OCI-LY7 (cell line): Measurements from ENCODE around the gene SPEF1. TPM values are rescaled to one million over a fixed set of nuclear protein-coding genes. Genes with fewer than 3 reads are reported as not detected.

Experiments used
- BruUV-seq: library from RNA; stranded (reverse); fragments of 400-500 nt; replicated peaks from 2 replicates; lab custom pipeline; 2021; lab: Mats Ljungman, UMichigan
- CTCF ChIA-PET: fragments of 300-600 bp; sonication (Branson Sonifier 250); formaldehyde crosslinking; loops from one replicate; lab custom pipeline; 2022; ENCODE audit warnings: antibody characterized with exemption; ENCODE audit not compliant: unreplicated experiment; lab: Charles Lee
- POLR2A ChIA-PET: fragments of 300-600 bp; sonication (Branson Sonifier 250); formaldehyde crosslinking; loops from one replicate; lab custom pipeline; 2022; ENCODE audit warnings: antibody characterized with exemption; lab: Charles Lee
- DNase-seq: peaks from one replicate; pipeline ENCODE4 v3.0.0-alpha.2; 2015; ENCODE audit warnings: low spot score
- H2AFZ ChIP-seq: fragments of 200-600 bp; sonication (generic), shearing (Covaris generic); 2 replicates; pipeline ENCODE4 v1.6.1; 2014; ENCODE audit warnings: mild to moderate bottlenecking, antibody characterized with exemption, low read length, moderate library complexity
- H3K27ac ChIP-seq: fragments of 200-600 bp; sonication (generic); 2 replicates; pipeline ENCODE4 v1.5.1; 2014; ENCODE audit warnings: mixed run types, low read depth, mild to moderate bottlenecking, moderate library complexity, low read length, inconsistent platforms; ENCODE audit not compliant: poor library complexity, severe bottlenecking
- H3K36me3 ChIP-seq: fragments of 200-600 bp; sonication (generic); 2 replicates; pipeline ENCODE4 v1.6.1; 2014; ENCODE audit warnings: mild to moderate bottlenecking, antibody characterized with exemption, low read length, moderate library complexity, mixed read lengths; ENCODE audit not compliant: insufficient read depth
- H3K4me1 ChIP-seq: fragments of 200-600 bp; sonication (generic); 2 replicates; pipeline ENCODE4 v1.5.1; 2014; ENCODE audit warnings: mild to moderate bottlenecking, low read length; ENCODE audit not compliant: insufficient read depth, poor library complexity, severe bottlenecking
- H3K4me2 ChIP-seq: fragments of 200-600 bp; sonication (generic); 2 replicates; pipeline ENCODE4 v1.6.1; 2014; ENCODE audit warnings: mild to moderate bottlenecking, low read length
- H3K4me3 ChIP-seq: fragments of 200-600 bp; sonication (generic); 2 replicates; pipeline ENCODE4 v1.5.1; 2014; ENCODE audit warnings: mild to moderate bottlenecking, low read depth, low read length; ENCODE audit not compliant: poor library complexity, severe bottlenecking
- H3K79me2 ChIP-seq: fragments of 200-600 bp; sonication (generic); 2 replicates; pipeline ENCODE4 v1.6.1; 2016; ENCODE audit warnings: low read depth, mild to moderate bottlenecking, low read length, moderate library complexity, mixed read lengths; ENCODE audit not compliant: insufficient read depth
- H3K9me2 ChIP-seq: fragments of 200-600 bp; sonication (generic); 2 replicates; pipeline ENCODE4 v1.6.1; 2016; ENCODE audit warnings: mild to moderate bottlenecking, low read length, mixed read lengths; ENCODE audit not compliant: insufficient read depth
- H3K9me3 ChIP-seq: fragments of 200-600 bp; sonication (generic); 2 replicates; pipeline ENCODE4 v1.6.1; 2014; ENCODE audit warnings: mild to moderate bottlenecking, mixed run types, low read length, mixed read lengths
- H4K20me1 ChIP-seq: fragments of 200-600 bp; sonication (generic); 2 replicates; pipeline ENCODE4 v1.6.1; 2014; ENCODE audit warnings: mild to moderate bottlenecking, antibody characterized with exemption, low read length, moderate library complexity, mixed read lengths; ENCODE audit not compliant: insufficient read depth
- EZH2phosphoT487 ChIP-seq: fragments of 200-600 bp; sonication (generic); IDR thresholded peaks from 2 replicates; pipeline ENCODE4 v1.6.1; 2018; ENCODE audit warnings: low read depth, borderline replicate concordance, mild to moderate bottlenecking, mixed run types, antibody characterized with exemption, low read length, moderate library complexity, mixed read lengths
- intact Hi-C: fragments of 100-400 bp; cut with micrococcal nuclease; formaldehyde crosslinking; loops from one replicate; pipeline ENCODE4 v1.10.0; 2022; ENCODE audit not compliant: unreplicated experiment
- total RNA-seq, 2 experiments: library from RNA; depleted of rRNA in 1 of 2; stranded (reverse); fragments of >200 nt in 1 of 2; shearing (Covaris generic) in 1 of 2; gene quantifications; 2 replicates each; pipeline ENCODE4 v1.2.3, GENCODE V29; 2014 to 2022
- TF ChIP-seq, protein P1 (sequence below): fragments of 200-600 bp; sonication (generic); conservative IDR thresholded peaks from 2 replicates; pipeline ENCODE4 v1.5.1; 2014; ENCODE audit warnings: mild to moderate bottlenecking, antibody characterized with exemption, low read length, moderate library complexity, mixed read lengths

SPEF1 gene
- total RNA-seq, 2 experiments from 2014 or later, result 0.09 to 0.27 TPM

DNA sequence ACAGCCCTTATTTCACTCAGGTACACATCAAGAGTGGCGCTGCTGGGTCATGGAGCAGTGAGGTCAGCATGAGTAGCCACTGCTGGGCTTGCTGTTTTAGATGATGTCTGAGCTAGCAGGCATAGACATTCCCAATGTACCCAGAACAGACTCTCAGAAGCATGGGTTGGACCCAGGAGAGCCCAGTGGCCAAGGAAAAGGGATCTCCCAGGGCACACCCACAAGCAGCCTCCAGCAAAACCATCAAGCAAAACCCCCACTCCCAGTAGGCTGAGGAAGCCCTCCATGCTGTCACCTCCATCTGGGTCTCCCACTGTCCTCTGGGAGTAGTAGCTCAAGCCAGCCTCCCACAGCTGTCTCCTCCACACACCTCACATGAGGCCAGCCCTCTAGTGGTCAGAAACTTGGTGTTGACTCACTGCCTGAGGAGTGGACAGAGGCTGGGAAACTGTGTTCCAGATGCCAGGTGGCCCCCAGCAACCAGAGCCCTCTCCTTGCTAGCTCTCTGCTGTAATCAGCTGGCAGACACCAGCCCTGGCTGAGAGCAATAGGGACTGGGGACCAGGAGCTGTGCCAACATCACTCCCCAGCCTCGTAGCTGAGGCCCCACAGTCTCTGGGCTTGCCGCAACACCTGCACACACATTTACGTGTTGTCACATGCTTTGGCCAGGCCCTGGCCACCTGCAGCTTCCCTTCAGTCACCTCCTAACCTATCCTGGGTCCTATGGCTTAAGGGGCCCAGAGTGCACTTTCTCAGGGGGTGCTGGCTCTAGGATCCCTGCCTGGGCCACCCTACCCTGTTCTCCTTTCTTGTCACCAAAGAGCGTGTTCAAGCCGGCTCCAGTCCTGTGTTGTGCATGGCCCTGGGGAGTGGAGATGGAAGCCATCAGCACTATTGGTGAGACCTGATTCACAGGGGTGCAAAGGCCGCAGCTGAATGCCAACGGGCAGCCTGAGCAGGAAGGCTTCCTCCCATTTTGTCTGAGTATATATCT lies 37.2 kb upstream of the SPEF1 start:
- Histone ChIP-seq H3K27ac (peak overlapping the region; percentile 32), H3K4me2 (peak overlapping the region; percentile 47), H2AFZ (peak overlapping the region; percentile 76), H3K4me3 (no peak overlapping the region), H3K36me3 (peaks cover 7% of the 10 kb centered on the region; the same call in 1 of the 2 replicates), H4K20me1 (no peaks in the 10 kb centered on the region), H3K4me1 (peaks cover 37% of the 10 kb centered on the region), H3K79me2 (peaks cover 9% of the 10 kb centered on the region; the same call in 1 of the 2 replicates), H3K9me2 (no peaks in the 10 kb centered on the region), H3K9me3 (no peaks in the 10 kb centered on the region)
- no TSS peak for BruUV-seq
- DNase-seq, result peak; percentile 79
- POLR2A ChIA-PET, result interaction anchor here (0.6 to 1.8 kb wide), 5 partner anchors 18 to 342 kb away, joined by 3 to 8 read pairs (median 4); partner anchors contain the start of genes ADISSP and CDC25B
- CTCF ChIA-PET, result interaction anchor here (0.7 to 1.4 kb wide), 7 partner anchors 10 to 66 kb away, joined by 3 to 9 read pairs (median 3); partner anchors contain the start of gene CDC25B
- intact Hi-C loops, result no loop called here
- TF ChIP-seq, protein P1, sequence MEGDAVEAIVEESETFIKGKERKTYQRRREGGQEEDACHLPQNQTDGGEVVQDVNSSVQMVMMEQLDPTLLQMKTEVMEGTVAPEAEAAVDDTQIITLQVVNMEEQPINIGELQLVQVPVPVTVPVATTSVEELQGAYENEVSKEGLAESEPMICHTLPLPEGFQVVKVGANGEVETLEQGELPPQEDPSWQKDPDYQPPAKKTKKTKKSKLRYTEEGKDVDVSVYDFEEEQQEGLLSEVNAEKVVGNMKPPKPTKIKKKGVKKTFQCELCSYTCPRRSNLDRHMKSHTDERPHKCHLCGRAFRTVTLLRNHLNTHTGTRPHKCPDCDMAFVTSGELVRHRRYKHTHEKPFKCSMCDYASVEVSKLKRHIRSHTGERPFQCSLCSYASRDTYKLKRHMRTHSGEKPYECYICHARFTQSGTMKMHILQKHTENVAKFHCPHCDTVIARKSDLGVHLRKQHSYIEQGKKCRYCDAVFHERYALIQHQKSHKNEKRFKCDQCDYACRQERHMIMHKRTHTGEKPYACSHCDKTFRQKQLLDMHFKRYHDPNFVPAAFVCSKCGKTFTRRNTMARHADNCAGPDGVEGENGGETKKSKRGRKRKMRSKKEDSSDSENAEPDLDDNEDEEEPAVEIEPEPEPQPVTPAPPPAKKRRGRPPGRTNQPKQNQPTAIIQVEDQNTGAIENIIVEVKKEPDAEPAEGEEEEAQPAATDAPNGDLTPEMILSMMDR, result peak; percentile 76
- no peak for TF ChIP-seq EZH2phosphoT487

DNA sequence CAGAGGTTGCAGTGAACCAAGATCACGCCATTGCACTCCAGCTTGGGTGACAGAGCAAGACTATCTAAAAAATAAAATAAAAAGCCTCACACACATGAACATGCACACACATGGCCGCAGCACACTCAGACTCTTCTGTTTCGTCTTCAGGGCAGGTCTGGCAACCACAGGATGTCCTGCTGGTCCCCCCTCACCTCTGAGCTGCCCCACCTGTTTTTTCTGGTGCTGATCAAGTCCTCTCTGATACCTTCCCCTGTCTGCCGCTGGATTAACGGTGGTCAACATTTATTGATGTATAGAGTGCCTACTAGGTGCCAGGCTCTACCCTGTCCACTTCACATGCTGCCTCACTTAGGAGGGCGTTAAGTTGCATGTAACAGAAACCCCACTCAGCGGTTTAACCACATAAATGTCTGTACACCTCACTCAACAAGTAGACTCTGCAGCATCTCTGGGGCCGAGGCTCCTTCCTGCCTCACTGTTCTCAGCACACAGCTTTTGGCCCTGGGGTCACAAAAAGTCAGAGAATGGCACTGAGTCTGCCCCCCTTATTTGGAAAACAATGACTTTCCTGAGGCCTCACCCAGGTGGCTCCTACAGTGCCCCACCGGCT lies 34.6 kb upstream of the SPEF1 start:
- no peaks in the 10 kb centered on the region for H3K36me3 ChIP-seq
- ChIA-PET CTCF (no interaction called here), POLR2A (interaction anchor here (0.6 kb wide), 1 partner anchor 25 kb away, joined by 4 read pairs; no protein-coding TSS in a partner anchor)
- no TSS peak for BruUV-seq
- peaks cover under 1% of the 10 kb centered on the region; the same call in 1 of the 2 replicates for H3K79me2 ChIP-seq
- H3K9me3 ChIP-seq, result no peaks in the 10 kb centered on the region
- peaks cover 29% of the 10 kb centered on the region for H3K4me1 ChIP-seq
- H2AFZ ChIP-seq, result no peak overlapping the region
- no peak overlapping the region for H3K27ac ChIP-seq
- no peak for DNase-seq
- TF ChIP-seq EZH2phosphoT487, result no peak
- TF ChIP-seq, protein P1, result no peak
- H3K4me2 ChIP-seq, result 0 out of 2 replicates have a peak overlapping the region, but pooled peaks have one; percentile 24
- intact Hi-C loops, result no loop called here
- no peak overlapping the region for H3K4me3 ChIP-seq
- no peaks in the 10 kb centered on the region for H4K20me1 ChIP-seq
- H3K9me2 ChIP-seq, result no peaks in the 10 kb centered on the region
